Measurements from ENCODE around the gene RPL6.
A peak's percentile ranks its signal among the peaks of the same experiment; 100 is the strongest.

The RPL6 gene

DNA sequence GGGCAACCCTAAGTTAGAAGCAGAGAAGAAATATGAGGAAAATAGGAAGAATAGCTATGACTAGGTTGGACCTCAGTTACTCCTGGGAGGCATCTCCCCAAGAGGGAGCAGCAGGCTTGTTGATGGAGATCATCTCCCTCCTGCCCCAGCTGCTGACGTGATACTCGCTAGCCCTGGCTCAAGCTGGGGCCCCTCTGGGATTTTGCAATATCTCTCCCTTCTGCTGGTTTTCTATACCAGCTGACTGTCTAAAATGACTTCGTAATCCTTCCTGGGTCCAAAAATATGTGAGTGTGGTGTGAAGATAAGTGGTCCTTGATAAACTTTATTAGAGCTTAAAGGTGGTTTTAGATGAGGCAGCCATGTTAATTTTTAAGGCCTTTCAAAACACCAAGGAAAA lies 22.7 kb downstream of the RPL6 start:
- in situ Hi-C loops (cut with HindIII; ENCODE audit: low pct_ligation_motif_present, low pct_unique_long_range_greater_than_20kb, low sequenced_read_pairs), result loop anchor here (25.0 kb wide), 1 partner anchor 174 kb away; no protein-coding TSS in a partner anchor
- DNase-seq, result no peak

- in situ Hi-C loops (cut with HindIII; ENCODE audit: low pct_ligation_motif_present, low pct_unique_long_range_greater_than_20kb, low sequenced_read_pairs), result loop anchor here (25.0 kb wide), 1 partner anchor 171 kb away; no protein-coding TSS in a partner anchor
- DNase-seq, result no peak
These were observed 26.5 kb downstream of the RPL6 start for GRCh38 chr12:112382866-112383265.

DNA sequence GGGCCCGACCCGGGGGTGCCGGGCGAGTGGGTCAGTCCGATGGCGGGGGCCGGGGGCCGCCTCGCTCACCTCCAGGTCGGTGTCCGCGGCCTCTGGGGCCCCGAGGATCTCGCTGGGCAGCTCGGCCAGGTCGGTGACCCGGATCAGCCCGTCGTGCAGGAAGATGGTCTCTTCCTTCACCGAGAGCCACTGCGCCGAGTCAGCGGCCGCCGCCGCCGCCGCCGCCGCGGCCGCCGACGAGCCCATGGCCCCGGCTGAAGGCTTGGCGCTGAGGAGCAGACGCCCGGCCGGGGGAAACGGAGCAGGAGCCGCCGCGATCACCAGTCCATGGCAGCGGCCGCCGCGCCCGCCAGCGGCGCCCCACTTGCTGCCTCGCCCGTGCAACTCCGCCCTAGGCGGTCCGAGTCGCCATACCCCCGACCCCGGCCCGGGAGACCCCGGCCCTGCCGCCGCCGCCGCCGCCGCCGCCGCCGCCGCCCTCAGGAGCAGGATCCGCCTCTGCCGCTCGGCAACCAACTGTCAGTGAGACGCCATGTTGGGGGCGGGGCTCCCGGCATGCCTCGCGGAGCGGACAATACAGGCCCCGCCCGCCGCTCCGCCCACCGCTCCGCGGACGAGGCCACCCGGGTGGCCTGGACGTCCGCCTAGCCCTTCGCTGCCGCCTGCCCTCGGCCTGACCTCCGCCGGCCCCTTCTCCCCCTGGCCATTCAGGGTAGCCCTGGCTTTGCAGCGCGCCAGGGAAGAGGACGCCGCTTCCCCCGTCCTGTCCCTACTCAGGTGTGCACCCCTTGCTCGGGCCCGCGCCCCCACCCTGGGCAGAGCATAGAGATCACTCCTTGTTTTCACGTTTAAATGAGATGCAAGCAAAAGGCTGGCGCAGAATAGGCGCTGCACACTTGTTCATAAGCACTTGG lies 27.3 kb downstream of the RPL6 start, which contains the start of gene HECTD4:
HECTD4 (minus strand) TSS at position 549 of the 914 bp plus-strand sequence; CDS start at position 246, 303 bp downstream.
- in situ Hi-C loops (cut with HindIII; ENCODE audit: low pct_ligation_motif_present, low pct_unique_long_range_greater_than_20kb, low sequenced_read_pairs), result loop anchor here (25.0 kb wide), 1 partner anchor 170 kb away; no protein-coding TSS in a partner anchor
- peak; percentile 96 for DNase-seq

GRCh38 chr12:112381406-112381882 lies 28.0 kb downstream of the RPL6 start:
- in situ Hi-C loops (cut with HindIII; ENCODE audit: low pct_ligation_motif_present, low pct_unique_long_range_greater_than_20kb, low sequenced_read_pairs), result loop anchor here (25.0 kb wide), 1 partner anchor 169 kb away; no protein-coding TSS in a partner anchor
- DNase-seq, result peak; percentile 56

- in situ Hi-C loops (cut with HindIII; ENCODE audit: low pct_ligation_motif_present, low pct_unique_long_range_greater_than_20kb, low sequenced_read_pairs), result loop anchor here (25.0 kb wide), 1 partner anchor 169 kb away; no protein-coding TSS in a partner anchor
- DNase-seq, result no peak
These were observed 28.6 kb downstream of the RPL6 start for GRCh38 chr12:112380663-112381405.

- no peak for DNase-seq
These were observed 34.3 kb downstream of the RPL6 start for GRCh38 chr12:112375105-112375504.

GRCh38 chr12:112374166-112374740 lies 35.2 kb downstream of the RPL6 start:
- in situ Hi-C loops (cut with HindIII; ENCODE audit: low pct_ligation_motif_present, low pct_unique_long_range_greater_than_20kb, low sequenced_read_pairs), result no loop called here
- no peak for DNase-seq

More at GRCh38 chr12:112375105-112375504, 34.3 kb downstream of the RPL6 start:
- in situ Hi-C loops (cut with HindIII; ENCODE audit: low pct_ligation_motif_present, low pct_unique_long_range_greater_than_20kb, low sequenced_read_pairs), result loop anchor here (25.0 kb wide), 1 partner anchor 163 kb away; no protein-coding TSS in a partner anchor

DNA sequence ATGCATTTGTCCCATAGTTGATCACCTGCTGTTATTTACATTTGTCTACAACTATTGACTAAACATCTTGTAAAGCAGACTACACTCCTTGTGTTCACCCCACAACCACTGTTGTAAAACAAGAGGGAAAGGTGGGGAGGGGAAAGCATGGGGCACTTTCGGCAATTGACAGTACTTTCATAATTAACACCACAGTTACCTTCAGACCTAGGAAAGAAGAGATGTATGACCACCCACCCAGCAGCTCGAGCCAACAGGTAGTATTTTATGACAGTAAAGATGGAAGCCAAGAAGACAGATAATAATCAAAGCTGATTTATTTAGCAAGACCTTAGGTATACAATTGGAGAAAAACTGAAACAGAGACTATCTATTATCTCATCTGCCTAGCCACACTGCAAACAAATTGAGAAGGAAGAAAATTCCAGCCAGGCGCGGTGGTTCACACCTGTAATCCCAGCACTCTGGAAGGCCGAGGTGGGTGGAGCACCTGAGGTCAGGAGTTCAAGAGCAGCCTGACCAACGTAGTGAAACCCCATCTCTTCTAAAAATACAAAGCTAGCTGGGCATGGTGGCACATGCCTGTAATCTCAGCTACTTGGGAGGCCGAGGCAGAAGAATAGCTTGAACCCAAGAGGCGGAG lies 38.4 kb downstream of the RPL6 start:
- no peak for DNase-seq
- in situ Hi-C loops (cut with HindIII; ENCODE audit: low pct_ligation_motif_present, low pct_unique_long_range_greater_than_20kb, low sequenced_read_pairs), result no loop called here

DNA sequence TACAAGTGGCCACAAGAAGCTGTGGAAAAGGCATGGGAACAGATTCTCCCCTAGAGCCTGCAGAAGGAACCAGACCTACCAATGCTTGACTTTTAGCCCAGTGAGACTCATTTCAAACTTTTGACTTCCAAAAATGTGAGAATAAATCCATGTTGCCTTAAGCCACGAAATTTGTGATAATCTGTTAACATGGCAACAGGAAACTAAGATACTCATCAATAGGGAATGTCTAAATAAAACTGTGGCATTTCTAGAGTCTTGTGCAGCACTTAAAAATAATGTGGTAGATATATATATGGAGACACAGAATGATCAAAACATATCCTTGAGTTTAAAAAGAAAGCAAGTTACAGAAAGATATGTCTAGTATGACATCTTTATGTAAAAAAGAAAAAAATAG lies 39.2 kb downstream of the RPL6 start:
- no peak for DNase-seq
- in situ Hi-C loops (cut with HindIII; ENCODE audit: low pct_ligation_motif_present, low pct_unique_long_range_greater_than_20kb, low sequenced_read_pairs), result no loop called here

DNA sequence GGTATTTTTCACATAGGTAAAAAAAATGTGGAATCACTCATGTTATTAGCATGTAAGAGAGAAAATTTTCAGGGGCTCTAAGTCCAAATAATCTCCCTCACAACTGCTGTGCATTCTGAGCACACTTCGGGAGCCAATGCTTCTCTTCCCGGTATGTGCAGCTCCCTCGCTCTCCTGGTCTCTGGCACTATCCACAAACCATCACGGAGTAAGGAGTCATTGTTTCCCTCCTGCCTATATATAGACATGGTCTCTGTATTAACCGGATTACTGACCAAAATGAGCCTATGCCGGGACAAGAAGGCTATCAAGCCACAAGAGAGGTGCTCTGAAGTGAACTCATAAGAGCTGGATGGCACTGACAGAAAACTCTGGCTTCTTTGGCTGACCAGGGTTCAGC lies 40.5 kb downstream of the RPL6 start:
- in situ Hi-C loops (cut with HindIII; ENCODE audit: low pct_ligation_motif_present, low pct_unique_long_range_greater_than_20kb, low sequenced_read_pairs), result no loop called here
- DNase-seq, result no peak

GRCh38 chr12:112367965-112368364 lies 41.4 kb downstream of the RPL6 start:
- no peak for DNase-seq
- in situ Hi-C loops (cut with HindIII; ENCODE audit: low pct_ligation_motif_present, low pct_unique_long_range_greater_than_20kb, low sequenced_read_pairs), result no loop called here

GRCh38 chr12:112362310-112362709 lies 47.1 kb downstream of the RPL6 start:
- no peak for DNase-seq
- in situ Hi-C loops (cut with HindIII; ENCODE audit: low pct_ligation_motif_present, low pct_unique_long_range_greater_than_20kb, low sequenced_read_pairs), result no loop called here

DNA sequence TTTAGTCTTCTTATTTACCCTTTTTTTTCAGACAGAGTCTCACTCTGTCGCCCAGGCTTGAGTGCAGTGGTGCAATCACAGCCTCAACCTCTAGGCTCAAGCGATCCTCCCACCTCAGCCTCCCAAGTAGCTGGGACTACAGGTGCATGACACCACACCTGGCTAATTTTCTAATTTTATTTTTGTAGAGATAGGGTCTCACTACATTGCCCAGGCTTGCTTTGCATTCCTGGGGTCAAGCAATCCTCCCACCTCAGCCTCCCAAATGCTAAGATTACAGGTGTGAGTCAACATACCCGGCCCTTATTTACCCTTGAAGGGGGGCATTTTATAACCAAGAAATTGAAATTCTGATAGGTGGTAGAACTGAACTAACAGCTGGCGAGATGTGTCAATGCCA lies 48.1 kb downstream of the RPL6 start:
- no peak for DNase-seq

DNA sequence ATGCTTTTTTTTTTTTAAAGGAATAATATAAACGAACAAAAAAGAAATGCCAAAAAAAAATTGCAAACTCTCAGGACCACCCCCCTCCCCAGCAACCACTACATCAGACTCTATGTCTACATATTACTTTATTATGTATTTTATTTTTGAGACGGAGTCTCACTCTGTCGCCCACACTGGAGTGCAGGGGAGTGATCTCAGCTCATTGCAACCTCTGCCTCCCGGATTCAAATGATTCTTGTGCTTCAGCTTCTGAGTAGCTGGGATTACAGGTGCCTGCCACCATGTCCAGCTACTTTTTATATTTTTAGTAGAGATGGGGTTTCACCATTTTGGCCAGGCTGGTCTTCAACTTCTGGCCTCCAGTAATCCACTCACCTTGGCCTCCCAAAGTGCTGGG lies 50.1 kb downstream of the RPL6 start:
- in situ Hi-C loops (cut with HindIII; ENCODE audit: low pct_ligation_motif_present, low pct_unique_long_range_greater_than_20kb, low sequenced_read_pairs), result no loop called here

More for the DNA sequence above, 48.1 kb downstream of the RPL6 start:
- in situ Hi-C loops (cut with HindIII; ENCODE audit: low pct_ligation_motif_present, low pct_unique_long_range_greater_than_20kb, low sequenced_read_pairs), result no loop called here

DNA sequence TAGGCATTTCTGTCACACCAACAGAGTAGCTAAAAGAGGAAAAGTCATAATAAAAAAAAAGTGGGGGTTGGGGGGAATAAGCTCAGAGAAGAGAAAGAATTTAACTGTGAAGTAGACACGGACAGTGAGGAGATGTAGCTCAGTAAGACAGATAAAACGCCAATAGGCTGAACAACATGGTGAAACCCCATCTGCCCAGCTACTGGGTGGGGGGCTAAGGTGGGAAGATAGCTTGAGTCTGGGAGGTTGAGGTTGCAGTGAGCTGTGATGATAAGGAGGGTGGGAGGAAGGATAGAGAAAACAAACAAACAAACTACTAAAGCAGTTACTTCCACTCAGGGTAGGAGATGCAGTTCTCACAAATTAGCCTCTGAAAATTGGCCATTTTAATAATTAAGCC lies 52.2 kb downstream of the RPL6 start:
- in situ Hi-C loops (cut with HindIII; ENCODE audit: low pct_ligation_motif_present, low pct_unique_long_range_greater_than_20kb, low sequenced_read_pairs), result no loop called here
- DNase-seq, result no peak

More for the DNA sequence above, 50.1 kb downstream of the RPL6 start:
- DNase-seq, result no peak

Data from ACHN (cell line).